SK-N-SH treated with all-trans-retinoic acid at 6 μM for 48 hours (cell line): ENCODE results near the gene MFNG.

Source experiments
- ATAC-seq: fragments of 200-7000 bp; cut with Tn5 transposase; 3 replicates; pipeline ENCODE4 v1.9.1; 2020; ENCODE audit warnings: mild to moderate bottlenecking, moderate library complexity
- ARNTL ChIP-seq: fragments of 450-650 bp; formaldehyde crosslinking; IDR thresholded peaks from 2 replicates; pipeline ENCODE4 v1.5.0; 2020; ENCODE audit warnings: low read depth, mild to moderate bottlenecking, moderate library complexity, borderline replicate concordance
- BACH2 ChIP-seq: fragments of 250-450 bp; sonication (Bioruptor Pico); IDR thresholded peaks from 2 replicates; pipeline ENCODE4 v1.9.0; 2021; ENCODE audit warnings: mild to moderate bottlenecking, borderline replicate concordance
- CREB5 ChIP-seq: fragments of 250-450 bp; sonication (Bioruptor Pico); IDR thresholded peaks from 2 replicates; pipeline ENCODE4 v1.5.1; 2020; ENCODE audit warnings: low read depth, mild to moderate bottlenecking, moderate library complexity
- CSRNP3 ChIP-seq: fragments of 250-450 bp; sonication (Bioruptor Pico); IDR thresholded peaks from 2 replicates; pipeline ENCODE4 v1.5.1; 2021; ENCODE audit warnings: mild to moderate bottlenecking, moderate library complexity
- ESRRG ChIP-seq: fragments of 250-450 bp; sonication (Bioruptor Pico); IDR thresholded peaks from 2 replicates; pipeline ENCODE4 v1.6.1; 2021; ENCODE audit warnings: mild to moderate bottlenecking
- ISL1 ChIP-seq: fragments of 250-450 bp; sonication (Bioruptor Pico); IDR thresholded peaks from 2 replicates; pipeline ENCODE4 v2.1.2; 2022; ENCODE audit warnings: mild to moderate bottlenecking, moderate library complexity
- OSR1 ChIP-seq: fragments of 250-450 bp; sonication (Bioruptor Pico); IDR thresholded peaks from 2 replicates; pipeline ENCODE4 v1.8.0; 2022; ENCODE audit warnings: moderate library complexity, mild to moderate bottlenecking, inconsistent platforms
- PPARA ChIP-seq: fragments of 250-450 bp; sonication (Bioruptor Pico); IDR thresholded peaks from 2 replicates; pipeline ENCODE4 v1.5.0; 2020; ENCODE audit warnings: mild to moderate bottlenecking, borderline replicate concordance
- RARB ChIP-seq: fragments of 250-450 bp; sonication (Bioruptor Pico); IDR thresholded peaks from 2 replicates; pipeline ENCODE4 v1.8.0; 2021; ENCODE audit warnings: mild to moderate bottlenecking, moderate library complexity
- SNAI2 ChIP-seq: fragments of 250-450 bp; sonication (Bioruptor Pico); IDR thresholded peaks from 2 replicates; pipeline ENCODE4 v1.5.0; 2020; ENCODE audit warnings: mild to moderate bottlenecking, moderate library complexity
- TCF4 ChIP-seq: fragments of 250-450 bp; sonication (Bioruptor Pico); IDR thresholded peaks from 2 replicates; pipeline ENCODE4 v1.8.0; 2021; ENCODE audit warnings: mild to moderate bottlenecking, moderate library complexity, borderline replicate concordance
- TOX ChIP-seq: fragments of 250-450 bp; sonication (Bioruptor Pico); IDR thresholded peaks from 2 replicates; pipeline ENCODE4 v1.8.0; 2021; ENCODE audit warnings: mild to moderate bottlenecking, moderate library complexity, borderline replicate concordance
- TSHZ2 ChIP-seq: fragments of 250-450 bp; sonication (Bioruptor Pico); IDR thresholded peaks from 2 replicates; pipeline ENCODE4 v1.5.0; 2020; ENCODE audit warnings: mild to moderate bottlenecking, moderate library complexity
- ZC3H10 ChIP-seq: fragments of 250-450 bp; sonication (Bioruptor Pico); IDR thresholded peaks from 2 replicates; pipeline ENCODE4 v1.5.1; 2021; ENCODE audit warnings: mild to moderate bottlenecking, moderate library complexity
- ZFP3 ChIP-seq: fragments of 250-450 bp; sonication (Bioruptor Pico); IDR thresholded peaks from 2 replicates; pipeline ENCODE4 v1.5.0; 2020; ENCODE audit warnings: mild to moderate bottlenecking, moderate library complexity
- ZFP30 ChIP-seq: fragments of 450-650 bp; formaldehyde crosslinking; IDR thresholded peaks from 2 replicates; pipeline ENCODE4 v1.5.0; 2022; ENCODE audit warnings: mild to moderate bottlenecking, moderate library complexity
- ZNF565 ChIP-seq: fragments of 450-650 bp; formaldehyde crosslinking; conservative IDR thresholded peaks from 2 replicates; pipeline ENCODE4 v1.5.0; 2020; ENCODE audit warnings: low read depth, mild to moderate bottlenecking, moderate library complexity
- ZNF70 ChIP-seq: fragments of 450-650 bp; formaldehyde crosslinking; IDR thresholded peaks from 2 replicates; pipeline ENCODE4 v1.5.0; 2020; ENCODE audit warnings: mild to moderate bottlenecking, moderate library complexity
- ZNF8 ChIP-seq: fragments of 450-650 bp; formaldehyde crosslinking; IDR thresholded peaks from 2 replicates; pipeline ENCODE4 v1.5.0; 2020; ENCODE audit warnings: mild to moderate bottlenecking, moderate library complexity
- TF ChIP-seq, protein P1 (sequence below): fragments of 250-450 bp; sonication (Bioruptor Pico); IDR thresholded peaks from 2 replicates; pipeline ENCODE4 v1.8.0; 2020; ENCODE audit warnings: mild to moderate bottlenecking, moderate library complexity, borderline replicate concordance
- TF ChIP-seq, protein P2 (sequence below): fragments of 250-450 bp; sonication (Bioruptor Pico); IDR thresholded peaks from 2 replicates; pipeline ENCODE4 v1.8.0; 2021; ENCODE audit warnings: low read depth, mild to moderate bottlenecking, moderate library complexity, borderline replicate concordance

The MFNG gene

DNA sequence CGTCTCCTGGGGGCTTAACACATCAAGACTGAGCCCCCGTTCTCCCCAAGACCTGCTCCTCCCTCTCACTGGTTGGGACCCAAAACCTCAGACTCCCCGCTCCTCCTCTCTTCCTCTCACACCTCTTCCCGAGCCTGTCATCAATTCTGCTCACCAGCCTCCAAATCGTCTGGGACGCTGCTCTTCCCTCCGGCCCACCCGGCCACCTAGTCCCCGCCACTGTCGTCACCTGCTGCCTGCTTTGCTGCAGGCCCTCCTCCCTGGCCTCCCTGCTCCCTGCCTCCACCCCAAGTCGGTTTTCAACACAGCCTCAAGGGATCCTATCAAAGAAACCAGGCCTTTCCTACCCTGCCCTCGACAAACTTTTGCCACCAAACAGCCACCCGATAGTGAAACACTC, 3.1 kb downstream of the MFNG start:
- ATAC-seq, result no peak
- TF ChIP-seq TCF4 (CRISPR knock-in tag), result no peak

- TF ChIP-seq BACH2 (CRISPR knock-in tag) (no peak), ZC3H10 (CRISPR knock-in tag) (no peak), CREB5 (CRISPR knock-in tag) (no peak), ZNF8 (CRISPR knock-in tag) (no peak), ISL1 (CRISPR knock-in tag) (no peak), TOX (CRISPR knock-in tag) (no peak), ZNF565 (CRISPR knock-in tag) (no peak), TSHZ2 (no peak), SNAI2 (CRISPR knock-in tag) (no peak), ZFP3 (CRISPR knock-in tag) (no peak), ZFP30 (CRISPR knock-in tag) (no peak), ZNF70 (CRISPR knock-in tag) (no peak), ARNTL (CRISPR knock-in tag) (no peak), PPARA (CRISPR knock-in tag) (no peak), CSRNP3 (CRISPR knock-in tag) (no peak)
- TF ChIP-seq, protein P1, sequence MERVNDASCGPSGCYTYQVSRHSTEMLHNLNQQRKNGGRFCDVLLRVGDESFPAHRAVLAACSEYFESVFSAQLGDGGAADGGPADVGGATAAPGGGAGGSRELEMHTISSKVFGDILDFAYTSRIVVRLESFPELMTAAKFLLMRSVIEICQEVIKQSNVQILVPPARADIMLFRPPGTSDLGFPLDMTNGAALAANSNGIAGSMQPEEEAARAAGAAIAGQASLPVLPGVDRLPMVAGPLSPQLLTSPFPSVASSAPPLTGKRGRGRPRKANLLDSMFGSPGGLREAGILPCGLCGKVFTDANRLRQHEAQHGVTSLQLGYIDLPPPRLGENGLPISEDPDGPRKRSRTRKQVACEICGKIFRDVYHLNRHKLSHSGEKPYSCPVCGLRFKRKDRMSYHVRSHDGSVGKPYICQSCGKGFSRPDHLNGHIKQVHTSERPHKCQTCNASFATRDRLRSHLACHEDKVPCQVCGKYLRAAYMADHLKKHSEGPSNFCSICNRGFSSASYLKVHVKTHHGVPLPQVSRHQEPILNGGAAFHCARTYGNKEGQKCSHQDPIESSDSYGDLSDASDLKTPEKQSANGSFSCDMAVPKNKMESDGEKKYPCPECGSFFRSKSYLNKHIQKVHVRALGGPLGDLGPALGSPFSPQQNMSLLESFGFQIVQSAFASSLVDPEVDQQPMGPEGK (CRISPR knock-in tag), result no peak
- TF ChIP-seq, protein P2, sequence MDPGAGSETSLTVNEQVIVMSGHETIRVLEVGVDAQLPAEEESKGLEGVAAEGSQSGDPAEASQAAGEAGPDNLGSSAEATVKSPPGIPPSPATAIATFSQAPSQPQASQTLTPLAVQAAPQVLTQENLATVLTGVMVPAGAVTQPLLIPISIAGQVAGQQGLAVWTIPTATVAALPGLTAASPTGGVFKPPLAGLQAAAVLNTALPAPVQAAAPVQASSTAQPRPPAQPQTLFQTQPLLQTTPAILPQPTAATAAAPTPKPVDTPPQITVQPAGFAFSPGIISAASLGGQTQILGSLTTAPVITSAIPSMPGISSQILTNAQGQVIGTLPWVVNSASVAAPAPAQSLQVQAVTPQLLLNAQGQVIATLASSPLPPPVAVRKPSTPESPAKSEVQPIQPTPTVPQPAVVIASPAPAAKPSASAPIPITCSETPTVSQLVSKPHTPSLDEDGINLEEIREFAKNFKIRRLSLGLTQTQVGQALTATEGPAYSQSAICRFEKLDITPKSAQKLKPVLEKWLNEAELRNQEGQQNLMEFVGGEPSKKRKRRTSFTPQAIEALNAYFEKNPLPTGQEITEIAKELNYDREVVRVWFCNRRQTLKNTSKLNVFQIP (CRISPR knock-in tag), result no peak
- ATAC-seq, result no peak
Measured at GRCh38 chr22:37482244-37482643, 3.9 kb downstream of the MFNG start.

DNA sequence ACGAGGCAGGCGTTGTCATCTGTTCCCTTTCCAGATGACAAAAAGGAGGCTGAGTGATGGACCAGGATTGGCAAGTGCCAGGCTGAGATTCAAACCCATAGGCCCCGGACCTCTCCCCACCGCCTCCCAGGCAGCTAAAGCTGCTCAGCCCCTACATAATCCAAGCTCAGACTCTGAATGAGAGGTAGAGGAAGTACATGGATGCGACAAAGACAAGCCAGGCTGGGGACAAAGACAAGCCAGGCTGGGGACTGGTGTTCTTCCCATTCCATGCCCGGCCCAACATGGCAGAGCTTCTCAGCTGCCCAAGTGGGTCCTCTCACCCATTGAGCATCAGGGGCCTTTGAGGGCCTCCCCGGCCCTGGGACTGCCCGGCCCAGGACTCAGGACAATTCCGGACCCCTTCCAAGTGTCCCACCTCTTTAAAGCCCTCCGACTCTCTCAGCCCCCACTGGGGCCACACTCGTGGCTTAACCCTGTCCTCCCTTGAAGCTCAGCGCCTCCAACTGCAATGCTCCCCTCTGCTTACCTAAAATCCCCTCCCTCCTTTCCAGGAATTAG, 4.8 kb downstream of the MFNG start:
- TF ChIP-seq RARB (no peak), ZNF8 (CRISPR knock-in tag) (no peak), OSR1 (CRISPR knock-in tag) (no peak), SNAI2 (CRISPR knock-in tag) (no peak), TSHZ2 (no peak), TOX (CRISPR knock-in tag) (no peak), ESRRG (CRISPR knock-in tag) (no peak), ARNTL (CRISPR knock-in tag) (no peak), ZFP30 (CRISPR knock-in tag) (no peak), ZC3H10 (CRISPR knock-in tag) (no peak), PPARA (CRISPR knock-in tag) (no peak), CREB5 (CRISPR knock-in tag) (no peak), ISL1 (CRISPR knock-in tag) (no peak), ZFP3 (CRISPR knock-in tag) (no peak)
- TF ChIP-seq, protein P1 (CRISPR knock-in tag), result no peak
- no peak for ATAC-seq
